GM10266 (cell line): Measurements from ENCODE around the gene TPH2.

Experiments used
- DNase-seq: peaks from one replicate; pipeline ENCODE4 v3.0.0; 2012; ENCODE audit errors: extremely low spot score
- TF ChIP-seq, protein P1 (sequence below): IDR thresholded peaks from 2 replicates; pipeline ENCODE4 v1.5.1; 2012; ENCODE audit warnings: mild to moderate bottlenecking, low read depth; ENCODE audit not compliant: control insufficient read depth, insufficient read depth; ENCODE audit errors: missing control alignments

Gene TPH2

DNA sequence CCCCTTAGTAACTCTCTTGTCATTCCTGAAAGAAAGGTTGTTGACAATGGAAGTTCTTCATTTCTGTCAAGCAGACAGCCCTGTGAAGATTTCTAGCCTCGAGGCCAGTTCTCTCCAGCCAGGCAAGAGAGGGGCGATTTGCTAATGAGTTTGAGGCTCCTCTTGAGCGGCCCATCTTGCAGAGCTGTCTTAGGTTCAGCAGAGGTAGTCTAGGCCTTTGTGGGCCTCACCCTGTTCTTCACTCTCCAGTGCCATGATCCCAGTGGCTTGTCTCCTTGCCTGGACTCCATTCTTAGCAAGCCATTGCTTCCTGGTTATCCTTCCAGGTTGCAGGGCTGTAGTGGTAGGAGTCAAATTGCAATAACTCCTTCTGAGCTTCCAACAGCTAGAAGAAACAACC, 9.7 kb downstream of the TPH2 start:
- TF ChIP-seq, protein P1, sequence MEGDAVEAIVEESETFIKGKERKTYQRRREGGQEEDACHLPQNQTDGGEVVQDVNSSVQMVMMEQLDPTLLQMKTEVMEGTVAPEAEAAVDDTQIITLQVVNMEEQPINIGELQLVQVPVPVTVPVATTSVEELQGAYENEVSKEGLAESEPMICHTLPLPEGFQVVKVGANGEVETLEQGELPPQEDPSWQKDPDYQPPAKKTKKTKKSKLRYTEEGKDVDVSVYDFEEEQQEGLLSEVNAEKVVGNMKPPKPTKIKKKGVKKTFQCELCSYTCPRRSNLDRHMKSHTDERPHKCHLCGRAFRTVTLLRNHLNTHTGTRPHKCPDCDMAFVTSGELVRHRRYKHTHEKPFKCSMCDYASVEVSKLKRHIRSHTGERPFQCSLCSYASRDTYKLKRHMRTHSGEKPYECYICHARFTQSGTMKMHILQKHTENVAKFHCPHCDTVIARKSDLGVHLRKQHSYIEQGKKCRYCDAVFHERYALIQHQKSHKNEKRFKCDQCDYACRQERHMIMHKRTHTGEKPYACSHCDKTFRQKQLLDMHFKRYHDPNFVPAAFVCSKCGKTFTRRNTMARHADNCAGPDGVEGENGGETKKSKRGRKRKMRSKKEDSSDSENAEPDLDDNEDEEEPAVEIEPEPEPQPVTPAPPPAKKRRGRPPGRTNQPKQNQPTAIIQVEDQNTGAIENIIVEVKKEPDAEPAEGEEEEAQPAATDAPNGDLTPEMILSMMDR, result no peak
- no peak for DNase-seq

DNA sequence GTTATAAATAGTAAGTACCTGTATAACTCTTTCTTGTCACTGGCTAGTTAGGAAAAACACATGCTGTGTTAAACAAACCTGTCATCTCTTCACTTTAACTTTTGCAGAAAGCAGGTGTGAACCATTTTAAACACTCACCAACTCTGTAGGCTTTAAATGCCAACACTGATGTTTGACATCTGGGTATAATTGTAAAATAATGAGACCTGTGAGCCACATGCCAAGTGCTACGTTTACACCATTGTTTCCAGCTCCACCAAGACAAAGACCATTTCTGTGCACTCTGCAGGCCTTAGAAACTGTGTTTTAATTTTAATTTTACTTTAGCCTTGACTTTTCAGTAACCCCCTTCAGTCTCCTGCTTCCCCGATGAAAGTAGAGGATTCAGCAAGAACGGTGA, 11.0 kb downstream of the TPH2 start:
- TF ChIP-seq, protein P1, result no peak
- DNase-seq, result no peak

DNA sequence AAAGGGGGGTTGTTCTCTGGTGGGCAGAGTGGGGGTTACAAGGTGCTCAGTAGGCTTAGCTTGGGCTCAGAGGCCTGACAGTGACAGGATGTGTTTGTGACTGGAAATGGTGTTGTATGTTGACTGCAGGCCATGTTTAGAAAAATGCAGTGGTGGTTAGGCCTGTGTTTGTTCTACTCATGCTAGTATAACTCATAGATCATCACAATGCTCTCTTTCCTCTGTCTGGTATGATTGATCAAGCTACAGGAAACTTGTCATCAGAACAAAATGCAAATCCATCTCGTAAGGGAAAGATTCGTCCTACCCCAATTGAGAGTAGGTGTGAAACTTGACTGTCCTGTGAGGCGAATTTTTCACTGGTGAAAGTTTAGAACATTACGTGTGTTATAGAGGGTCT, 11.8 kb downstream of the TPH2 start:
- TF ChIP-seq, protein P1, result no peak

DNA sequence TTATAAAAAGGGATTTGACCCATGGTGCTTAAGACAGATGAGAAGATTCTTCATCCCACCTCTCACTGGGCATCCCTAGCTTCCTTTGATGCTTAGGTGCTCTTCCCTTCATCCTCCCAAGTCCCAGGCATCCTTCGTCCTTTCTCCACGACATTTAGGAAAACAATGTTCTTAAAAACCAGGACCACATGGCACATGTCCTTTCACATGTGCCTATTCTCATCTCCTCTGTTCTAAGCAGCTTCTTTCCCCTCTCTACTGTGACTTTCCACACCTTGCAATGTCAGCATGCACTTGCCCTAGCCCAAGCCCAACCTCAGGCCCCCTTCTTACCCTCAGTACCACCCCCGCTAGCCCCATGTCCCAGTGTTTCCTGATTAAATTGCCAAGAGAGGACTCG, 12.2 kb downstream of the TPH2 start:
- TF ChIP-seq, protein P1, result no peak
- DNase-seq, result no peak

More for the DNA sequence above, 11.8 kb downstream of the TPH2 start:
- no peak for DNase-seq

DNA sequence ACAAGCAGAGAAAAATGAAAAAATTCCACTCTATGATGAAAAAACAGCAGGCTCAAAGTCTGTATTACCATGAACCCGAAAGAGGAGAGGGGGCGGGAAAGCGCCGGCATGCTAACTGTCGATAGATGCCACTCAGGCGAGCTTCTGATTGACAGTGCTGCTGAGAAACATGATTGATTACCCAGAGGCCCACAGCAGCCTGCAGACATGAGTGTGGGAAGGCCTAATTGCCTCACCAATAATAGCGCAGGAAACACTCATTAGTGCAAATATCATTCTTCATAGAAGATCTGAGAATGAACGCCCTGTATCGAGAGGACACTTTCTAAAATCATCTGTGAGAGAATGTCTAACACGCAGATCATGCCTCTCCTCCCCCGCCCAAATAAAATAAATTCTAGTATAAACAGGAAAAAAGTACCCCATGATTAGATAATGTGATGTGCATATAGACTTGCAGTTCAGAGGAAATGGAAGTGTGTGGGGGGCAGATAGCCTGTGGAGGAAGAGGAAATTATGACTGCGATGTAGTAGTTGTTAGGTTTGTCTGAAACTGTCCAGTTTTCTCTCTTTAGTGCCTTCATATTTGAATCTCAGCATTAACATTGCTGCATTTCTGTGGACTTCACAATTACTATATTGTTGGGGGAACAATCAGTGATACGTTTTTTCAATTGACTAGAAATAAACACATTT, 15.6 kb downstream of the TPH2 start:
- DNase-seq, result no peak
- TF ChIP-seq, protein P1, result no peak

DNA sequence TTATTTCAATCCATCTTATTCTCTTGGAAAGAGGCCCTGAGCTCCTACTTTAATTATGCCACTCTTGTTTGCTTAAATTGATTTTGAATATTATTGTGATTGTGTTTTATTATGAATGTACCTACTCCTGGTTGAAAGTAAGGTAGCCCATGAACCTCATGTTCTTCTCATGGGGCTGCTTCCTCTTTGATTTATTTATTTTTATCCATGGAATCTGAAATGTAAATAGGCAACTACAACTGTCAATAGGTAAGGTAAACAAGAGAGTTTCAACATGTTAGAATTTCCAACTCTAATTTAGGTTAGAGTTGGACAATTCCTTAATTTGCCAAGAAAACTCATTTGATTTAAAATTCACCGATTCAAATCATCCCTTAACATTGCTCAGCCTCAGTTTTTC, 16.2 kb downstream of the TPH2 start:
- TF ChIP-seq, protein P1, result no peak

DNA sequence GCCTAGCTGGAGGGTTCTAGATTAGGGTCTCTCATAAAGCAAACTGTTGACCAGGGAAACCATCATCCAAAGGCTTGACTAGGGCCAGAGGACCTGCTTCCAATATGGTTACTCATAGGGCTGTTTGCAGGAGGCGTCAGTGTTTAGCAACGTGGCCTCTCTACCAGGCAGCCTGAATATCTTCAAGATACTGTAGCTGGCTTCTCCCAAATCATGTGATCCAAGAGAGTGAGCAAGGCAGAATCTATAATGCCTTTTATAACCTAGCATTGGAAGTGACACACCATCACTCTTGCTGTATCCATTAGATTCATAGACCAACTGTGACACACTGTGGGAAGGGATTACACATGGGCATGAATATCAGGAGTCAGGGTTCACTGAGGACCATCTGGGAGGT, 17.3 kb downstream of the TPH2 start:
- DNase-seq, result no peak
- TF ChIP-seq, protein P1, result no peak

More for the DNA sequence above, 16.2 kb downstream of the TPH2 start:
- DNase-seq, result no peak
